ENCODE data around the gene PCDH19.

Gene PCDH19

GRCh38 chrX:100296183-100296753 lies 113.8 kb downstream of the PCDH19 start:
- DNase-seq: no peak

DNA sequence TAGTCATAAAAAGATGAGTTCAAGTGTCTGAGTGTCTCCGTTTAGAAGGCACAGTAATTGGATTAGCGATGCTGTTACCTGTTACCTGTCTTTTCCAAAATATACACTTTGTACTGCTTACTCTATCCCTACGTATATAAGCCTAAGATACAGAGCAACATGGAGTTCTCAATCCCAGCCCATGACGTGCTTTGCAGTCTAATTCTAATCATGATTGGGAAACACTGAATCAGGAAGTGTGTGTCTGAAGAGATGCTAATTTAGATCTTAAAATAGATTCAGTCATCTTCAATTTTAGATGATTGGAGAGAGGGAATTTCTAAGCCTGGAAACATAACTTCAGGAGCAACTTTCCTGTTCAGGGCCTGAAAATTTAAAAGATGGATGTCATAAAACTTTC lies 115.1 kb downstream of the PCDH19 start:
- no peak for DNase-seq

- DNase-seq: no peak
Measured at GRCh38 chrX:100289066-100289558, 121.0 kb downstream of the PCDH19 start.

DNA sequence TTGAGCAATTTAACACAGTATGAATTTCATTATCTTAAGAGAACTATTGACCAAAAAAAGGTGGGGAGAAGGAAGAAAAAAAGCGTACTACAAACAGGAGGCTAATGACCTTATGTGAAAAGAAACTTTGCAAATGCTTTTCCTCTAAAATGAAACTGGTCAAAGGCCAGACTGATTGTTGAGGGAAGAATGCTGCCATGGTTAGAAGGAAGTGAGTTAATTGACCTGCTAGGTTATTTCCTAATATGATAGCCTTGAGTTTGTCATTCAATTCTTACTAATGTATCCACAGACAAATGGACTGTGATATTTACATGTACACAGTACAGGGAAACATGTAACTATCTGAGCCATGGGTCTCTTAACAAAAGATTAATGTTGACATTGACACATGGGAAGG lies 132.8 kb downstream of the PCDH19 start:
- DNase-seq: no peak

DNA sequence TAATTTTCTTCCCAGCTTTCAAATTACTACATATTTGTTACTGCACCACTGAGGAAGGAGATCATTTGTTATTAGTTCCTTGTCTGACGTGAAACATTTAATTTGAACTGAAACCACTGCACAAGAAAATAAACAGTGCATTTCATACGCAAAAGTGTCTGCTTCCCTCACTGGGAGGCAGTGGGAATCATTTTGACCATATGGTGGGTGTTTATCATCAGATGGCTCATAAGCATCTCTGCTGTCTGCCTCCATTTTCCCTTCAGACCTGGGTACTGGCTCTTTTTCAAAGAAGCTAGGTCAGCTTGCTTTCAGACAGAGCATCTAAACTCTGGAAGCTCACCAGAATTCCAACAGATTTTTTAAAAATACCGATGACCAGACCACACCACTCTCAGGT lies 135.2 kb downstream of the PCDH19 start:
- DNase-seq: no peak

DNA sequence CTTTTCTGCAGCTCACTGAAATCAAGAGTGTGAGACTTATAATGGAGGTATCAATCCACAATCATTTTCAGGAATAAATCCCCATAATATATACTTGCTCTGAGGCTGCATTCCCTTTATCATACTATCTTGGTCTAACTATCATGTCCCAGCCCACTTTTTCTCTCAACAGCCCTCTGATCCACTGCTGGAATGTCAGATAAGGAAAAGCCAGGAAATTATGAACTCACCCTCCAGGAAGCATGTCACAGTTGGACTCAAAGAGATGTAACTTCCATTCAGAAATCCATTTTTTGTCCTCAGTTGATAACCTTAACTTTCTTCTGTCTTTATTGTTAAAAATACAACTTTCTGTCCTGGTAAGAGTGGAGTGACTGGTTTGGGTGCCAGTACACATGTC lies 144.9 kb downstream of the PCDH19 start:
- DNase-seq: no peak

DNA sequence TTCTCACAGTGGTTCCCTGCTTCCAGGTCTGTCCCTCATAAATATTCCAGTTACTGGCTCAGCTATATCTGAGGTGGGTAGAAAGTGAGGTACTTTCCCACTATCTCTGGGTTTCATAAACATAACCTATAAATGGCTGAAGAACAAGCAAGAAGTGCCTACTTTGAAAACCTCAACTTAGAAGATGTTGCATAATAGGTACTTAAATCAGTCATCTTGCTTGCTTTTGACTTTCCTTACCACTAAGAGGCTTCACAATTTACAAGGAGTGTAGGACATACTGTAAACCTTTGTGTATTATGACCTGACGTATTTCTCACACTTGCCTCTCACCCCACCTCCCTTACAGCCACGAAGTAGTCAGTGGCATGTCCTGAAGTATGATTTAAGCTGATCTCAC lies 145.9 kb downstream of the PCDH19 start:
- DNase-seq: no peak

GRCh38 chrX:100263650-100264049 lies 146.4 kb downstream of the PCDH19 start:
- no peak for DNase-seq

DNA sequence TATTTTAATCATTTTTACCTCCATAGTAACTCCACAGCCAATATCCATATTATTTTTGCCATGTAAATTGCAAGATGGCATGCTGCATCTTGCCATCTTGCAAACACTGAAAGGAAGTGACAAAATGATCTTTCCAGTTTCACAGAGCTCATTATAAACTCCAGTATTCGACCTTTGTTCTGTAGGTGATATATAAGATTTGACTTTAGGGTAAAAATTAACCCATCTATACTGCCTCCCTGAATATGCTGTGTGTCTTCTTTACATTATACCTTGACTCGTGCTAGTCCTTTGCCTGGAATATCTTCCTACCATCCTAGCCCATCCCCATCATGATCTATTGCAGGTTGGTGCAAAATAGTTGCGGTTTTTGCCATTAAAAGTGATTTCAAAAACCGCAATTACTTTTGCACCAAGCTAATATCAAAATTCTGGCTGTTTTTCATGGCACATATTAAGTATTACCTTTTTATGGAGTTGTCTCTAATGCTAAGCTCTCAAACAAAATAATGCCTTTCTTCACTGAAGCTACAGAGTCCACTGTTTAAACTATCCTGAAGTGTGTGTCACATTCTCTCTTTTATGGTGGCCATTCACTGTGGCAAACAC lies 161.1 kb downstream of the PCDH19 start:
- no peak for DNase-seq

GRCh38 chrX:100247826-100248225 lies 162.2 kb downstream of the PCDH19 start:
- no peak for DNase-seq

GRCh38 chrX:100244681-100245080 lies 165.4 kb downstream of the PCDH19 start:
- DNase-seq: no peak
